Stimulated activated CD8-positive, alpha-beta memory T cell treated with anti-CD3 and anti-CD28 coated beads, Interleukin-7, amount 100 ng/mL, for 1 hour (primary cell): ENCODE measurements around the gene RELT.

ENCODE experiments used
- DNase-seq, 2 donors: peaks; one replicate each; pipeline ENCODE4 v3.0.0-alpha.2; 2020; ENCODE audit warnings: low read depth in 2 of 2

The RELT gene

DNA sequence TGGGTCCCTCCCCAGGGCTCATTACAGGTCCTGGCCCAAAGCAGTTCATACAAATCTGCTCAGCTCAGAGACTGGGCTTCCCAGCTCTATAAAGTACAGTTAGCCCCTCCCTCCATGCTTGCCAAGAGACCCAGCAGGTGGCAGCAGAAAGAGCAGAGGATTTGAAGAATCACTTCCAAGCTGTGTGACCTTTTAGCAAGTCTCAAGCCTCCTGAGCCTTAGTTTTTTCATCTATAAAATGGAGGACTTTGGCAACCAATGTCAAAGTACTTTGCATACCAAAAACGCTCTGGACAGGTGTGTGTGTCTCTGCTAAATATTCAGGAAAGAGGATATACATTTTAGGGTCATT, 26.6 kb downstream of the RELT start:
- no peak for DNase-seq

DNA sequence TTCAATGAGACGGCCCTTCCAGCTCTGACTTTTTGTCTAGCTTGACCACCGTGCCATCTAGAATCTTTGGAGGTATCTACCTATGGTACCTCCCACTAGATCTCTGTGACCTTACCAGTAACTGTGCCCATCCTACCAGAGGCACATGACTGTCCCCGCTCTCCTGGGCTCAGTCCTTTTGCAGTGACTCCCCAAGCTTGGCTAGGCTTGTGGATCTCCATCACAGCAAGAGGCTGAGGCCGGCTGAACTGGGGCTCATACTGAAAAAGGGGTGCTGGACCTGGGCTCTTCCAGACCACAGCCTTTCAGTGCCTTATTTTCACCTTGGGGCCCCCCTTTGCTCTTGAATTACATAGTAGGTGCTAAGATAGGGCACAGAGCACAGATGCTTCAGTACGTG, 27.3 kb downstream of the RELT start:
- DNase-seq: no peak

DNA sequence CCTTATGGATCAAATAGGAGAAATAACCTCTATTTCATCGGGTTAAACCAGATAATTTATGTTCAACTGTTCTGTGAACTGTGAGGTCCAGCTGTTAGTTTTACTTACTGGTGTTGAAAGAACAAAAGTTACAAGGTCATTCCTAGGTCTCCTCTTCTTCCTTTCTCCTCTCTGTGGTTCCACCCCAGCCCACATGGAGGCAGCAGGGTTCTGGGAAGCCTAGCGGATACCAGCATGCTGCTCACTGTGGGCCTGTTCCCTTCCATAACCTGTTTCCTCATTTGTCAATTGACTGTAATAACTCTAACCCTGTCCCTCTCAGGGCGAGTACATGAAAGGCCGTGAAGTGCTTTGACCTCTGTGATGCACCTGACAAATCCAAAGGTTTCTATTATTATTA, 27.8 kb downstream of the RELT start:
- no peak for DNase-seq

DNA sequence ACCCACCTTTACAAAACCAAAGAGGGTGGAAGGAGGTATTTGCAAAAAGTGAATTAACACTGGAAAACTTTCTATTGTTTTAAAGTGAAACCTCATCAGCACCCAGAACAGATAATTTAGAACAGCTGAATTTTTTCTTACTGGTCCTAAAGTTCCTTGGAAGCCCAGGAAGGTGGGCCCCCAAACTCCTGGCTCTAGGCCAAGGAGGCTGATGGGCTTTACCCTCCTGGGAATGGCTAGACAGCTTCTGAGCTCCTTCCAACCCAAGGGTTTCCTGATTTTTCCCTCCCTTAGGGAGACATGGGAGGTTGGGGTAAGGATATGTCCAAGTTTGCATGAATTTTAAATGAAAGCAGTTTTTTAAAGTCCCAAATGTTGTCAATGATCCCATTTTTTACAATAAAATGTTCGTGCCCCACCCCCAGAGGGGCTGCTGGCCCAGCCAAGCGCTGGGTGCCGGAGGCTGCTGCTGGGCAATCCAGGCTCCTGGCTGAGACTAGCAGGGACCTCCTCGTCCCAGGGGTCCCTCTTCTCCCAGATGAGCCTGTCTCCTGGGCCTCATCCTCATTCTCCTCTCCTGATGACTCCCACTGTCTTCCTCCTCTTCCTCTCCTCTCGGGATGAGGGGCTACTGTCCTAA, 28.4 kb downstream of the RELT start:
- DNase-seq: no peak

DNA sequence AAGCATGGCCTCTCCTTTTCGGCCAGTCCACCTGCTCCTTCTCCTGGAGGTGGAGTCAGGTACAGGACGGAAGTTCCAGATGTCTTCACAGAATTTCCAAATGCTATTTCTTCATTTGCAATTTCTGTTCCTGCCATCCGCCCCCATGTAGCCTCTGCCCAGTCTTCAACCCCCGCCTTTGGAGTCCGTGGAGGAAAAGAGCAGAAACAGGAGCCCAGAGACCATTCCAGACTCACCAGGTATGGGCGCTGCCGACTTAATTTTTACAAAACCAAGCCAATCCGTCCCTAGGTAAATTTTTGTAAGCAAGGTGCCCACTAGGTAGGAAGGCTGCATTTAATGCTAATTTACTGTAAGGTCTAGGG, 28.9 kb downstream of the RELT start:
- DNase-seq: no peak

DNA sequence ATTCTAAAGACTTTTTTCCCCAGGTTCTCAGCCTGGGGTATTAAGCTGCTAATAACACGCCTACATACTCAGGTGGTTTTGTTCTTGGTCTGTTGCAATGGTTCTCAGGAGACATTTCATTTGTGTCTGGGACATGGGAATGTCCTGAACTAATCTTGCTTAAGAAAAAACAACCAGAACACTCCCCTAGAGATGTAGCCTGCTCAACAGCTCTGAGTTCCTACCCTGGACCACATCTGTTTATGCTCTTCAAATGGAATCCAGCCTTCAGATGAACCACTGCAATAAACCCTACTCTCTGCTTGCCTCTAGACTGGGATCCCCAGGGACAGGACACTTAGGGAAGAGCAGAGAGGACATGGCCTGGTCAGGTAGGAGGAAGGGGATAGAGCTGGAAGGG, 29.9 kb downstream of the RELT start:
- DNase-seq: no peak

DNA sequence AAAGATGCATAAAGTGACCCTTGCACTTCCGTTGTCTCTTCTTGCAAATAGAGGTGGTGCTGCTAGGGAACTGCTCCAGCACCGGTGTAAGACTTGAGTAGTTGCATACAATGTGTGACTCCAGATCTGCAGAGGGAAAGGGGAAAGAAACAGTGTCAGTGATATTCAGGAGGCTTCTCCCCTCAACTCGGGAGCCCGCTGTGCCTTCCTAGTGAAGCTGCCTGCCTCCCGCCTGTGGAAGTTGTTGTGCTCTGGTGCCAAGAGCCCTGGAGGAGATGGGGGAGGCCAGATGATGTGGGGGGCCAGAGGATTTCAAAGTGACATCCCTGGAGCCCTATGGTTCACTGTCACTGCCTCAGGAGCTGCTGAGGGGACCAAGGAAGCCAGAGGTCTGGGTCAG, 30.4 kb downstream of the RELT start:
- DNase-seq: no peak

DNA sequence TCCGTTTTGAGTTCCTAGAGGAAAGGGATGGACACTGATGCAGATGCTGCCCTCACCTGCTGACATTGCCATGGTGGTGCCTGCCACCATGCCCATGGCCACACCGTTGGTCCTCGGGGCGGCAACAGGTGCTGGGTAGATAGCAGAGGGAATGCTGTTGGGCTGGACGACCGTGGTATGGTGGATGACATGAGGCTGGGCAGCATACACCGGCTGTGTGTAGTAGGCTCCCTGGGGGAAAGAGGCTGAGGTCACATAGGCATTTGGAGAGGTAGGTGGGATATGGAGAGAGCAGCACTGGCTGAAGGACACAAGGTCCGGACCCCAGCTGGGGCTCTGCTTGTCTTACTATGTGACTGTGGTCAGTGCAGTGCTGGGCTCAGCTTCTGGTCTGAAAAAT, 33.2 kb downstream of the RELT start:
- DNase-seq: no peak

DNA sequence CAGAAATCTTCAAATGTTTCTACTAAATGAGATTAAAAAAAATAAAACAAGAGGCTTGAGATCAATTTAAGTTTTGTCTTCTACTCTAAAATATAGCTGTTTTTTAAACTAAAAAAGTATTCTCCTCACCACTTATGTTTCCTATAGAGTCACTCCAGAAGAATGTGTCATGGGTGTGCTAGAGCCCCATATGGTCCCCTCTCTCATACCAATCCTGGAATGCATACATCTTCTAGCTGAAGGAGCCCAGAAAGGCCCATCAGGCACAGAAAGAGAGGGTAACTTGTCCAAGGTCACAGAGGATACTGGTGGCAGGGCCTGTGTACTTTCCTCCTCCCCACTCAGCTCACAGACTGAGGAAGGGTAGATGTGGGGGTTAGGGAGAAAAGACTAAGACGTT, 34.4 kb downstream of the RELT start:
- DNase-seq: no peak

DNA sequence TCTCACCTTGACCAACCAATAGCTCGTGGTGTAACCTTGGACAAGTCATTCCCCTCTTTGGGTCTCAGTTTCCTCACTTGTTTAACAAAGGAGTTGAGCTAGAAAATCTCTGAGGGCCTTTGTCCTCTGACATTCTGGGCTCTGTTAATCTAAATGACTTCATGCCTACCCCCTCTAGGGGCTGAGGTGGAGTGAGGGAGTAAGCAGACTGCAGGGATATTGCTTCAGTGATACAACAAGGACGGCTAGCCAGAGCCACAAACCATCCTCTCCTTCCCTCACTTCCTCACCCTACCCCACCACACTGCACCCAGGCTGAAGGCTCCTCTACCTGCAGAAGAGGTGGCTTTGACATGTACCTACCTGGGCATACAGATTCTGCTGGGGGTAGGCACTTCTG, 34.8 kb downstream of the RELT start:
- no peak for DNase-seq

DNA sequence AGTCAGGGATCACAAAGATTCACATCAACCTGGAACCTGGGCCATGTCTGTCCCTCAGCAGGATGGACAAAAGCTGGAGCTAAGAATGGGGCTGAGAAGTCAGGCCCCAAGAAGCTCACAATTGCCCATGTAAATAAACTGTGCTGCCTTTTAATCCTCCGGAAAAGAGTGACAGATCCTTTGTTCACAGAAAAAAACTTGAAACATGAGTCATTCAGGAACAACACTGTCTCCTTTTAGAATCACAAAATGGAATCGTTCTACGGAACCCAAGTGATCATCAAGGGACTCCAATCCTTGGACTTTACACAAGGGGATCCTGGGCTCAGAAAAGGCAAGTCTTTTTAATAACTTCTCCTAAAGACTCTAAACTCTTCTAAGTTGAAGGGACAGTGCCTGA, 36.1 kb downstream of the RELT start:
- no peak for DNase-seq

DNA sequence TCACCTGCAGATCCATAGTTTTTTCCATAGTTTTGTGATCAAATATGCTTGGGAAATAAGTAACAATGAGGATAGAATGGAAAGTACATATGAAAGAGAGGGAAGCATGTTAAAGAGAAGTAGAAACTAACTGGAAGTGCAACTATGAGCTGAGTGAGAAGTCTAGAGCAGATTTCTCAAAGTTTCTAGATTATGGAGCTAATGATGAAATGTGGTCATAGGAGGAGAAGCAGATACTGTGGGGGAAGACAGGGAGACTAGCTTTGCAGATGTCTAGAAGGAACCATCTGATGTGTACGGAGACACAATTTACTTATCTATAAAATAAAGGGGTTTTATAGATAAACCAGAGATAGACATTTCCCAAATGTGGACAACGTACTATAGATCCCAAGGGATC, 37.1 kb downstream of the RELT start:
- DNase-seq: no peak

DNA sequence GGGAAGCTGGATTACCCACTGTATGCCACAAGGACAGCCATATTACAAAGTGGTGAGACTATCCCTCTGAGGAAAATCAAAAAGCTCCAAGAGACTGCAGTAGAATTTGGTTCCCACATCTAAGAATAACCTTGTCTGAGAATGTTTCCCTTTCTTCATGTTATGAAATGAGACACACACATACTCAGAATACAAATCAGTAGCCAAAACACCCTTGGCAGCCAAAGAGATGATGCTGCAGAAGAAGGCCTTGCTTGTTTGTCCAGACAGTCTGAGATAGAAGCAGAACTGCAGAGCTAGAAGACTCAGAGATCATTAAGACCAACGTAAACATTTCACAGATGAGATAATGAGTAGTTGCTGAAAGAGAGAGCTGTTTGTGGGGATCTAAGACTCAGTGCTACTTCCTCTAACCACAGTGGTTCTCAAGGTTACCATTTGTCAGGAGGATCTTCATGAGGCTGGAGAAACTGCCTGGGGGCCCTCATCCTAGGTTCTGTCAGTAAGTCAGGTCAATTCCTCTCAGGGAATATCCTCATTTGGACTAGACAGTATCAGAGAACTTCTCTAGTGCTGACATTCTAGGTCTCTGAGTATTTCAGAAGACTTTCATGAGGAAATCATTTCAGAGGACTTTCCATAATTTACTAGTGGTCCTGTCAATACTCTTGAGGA, 38.9 kb downstream of the RELT start:
- DNase-seq: no peak

DNA sequence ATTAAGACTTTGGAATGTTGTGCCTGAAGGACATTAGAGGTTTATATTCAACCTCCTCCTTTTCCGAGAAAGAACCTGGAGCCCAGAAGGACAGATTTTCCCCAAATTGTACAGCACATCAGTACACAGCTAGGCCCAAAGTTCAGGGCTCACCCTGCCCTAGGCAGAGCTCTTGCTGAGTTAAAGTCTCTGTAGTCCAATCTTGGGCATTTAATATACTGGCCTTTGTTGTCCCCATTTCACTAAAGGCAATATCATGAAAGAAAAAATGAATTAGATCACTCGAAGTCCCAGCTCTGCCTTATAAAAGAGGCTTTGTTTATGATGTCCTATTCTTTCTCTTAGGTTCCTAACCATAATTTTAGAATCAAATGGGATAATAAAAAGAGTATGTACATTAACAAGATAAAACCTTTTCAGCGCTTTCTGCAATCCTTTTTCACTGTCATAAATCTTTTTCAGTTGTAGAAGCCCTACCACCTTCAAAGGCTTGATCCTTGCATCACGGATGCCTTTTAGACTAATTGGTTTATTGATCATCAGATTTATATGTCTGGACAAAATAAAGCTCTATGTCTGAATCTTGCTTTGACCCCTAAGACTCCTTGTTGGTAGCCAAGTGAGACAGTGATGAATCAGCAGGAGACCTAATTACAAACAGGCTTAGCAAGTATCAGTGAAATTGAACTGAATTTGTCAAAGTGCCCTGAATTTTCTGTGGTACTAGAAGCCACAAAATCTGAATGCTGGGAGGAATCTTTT, 39.8 kb downstream of the RELT start:
- DNase-seq: no peak

DNA sequence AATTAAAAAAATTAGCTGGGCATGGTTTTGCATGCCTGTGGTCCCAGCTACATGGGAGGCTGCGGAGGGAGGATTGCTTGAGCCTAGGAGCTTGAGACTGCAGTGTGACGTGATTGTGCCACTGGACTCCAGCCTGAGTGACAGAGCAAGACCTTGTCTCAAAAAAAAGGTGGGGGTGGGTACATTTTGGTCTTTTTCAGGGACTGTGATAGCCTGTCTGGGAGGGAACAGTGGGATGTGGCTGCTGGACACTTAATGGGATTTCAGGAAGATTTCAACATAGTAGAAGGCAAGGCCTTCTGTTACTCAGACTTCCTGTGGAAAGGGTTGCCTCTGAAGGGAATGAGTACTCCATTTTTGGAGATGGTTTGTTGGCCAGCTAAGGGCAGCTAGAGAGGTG, 40.6 kb downstream of the RELT start:
- no peak for DNase-seq

DNA sequence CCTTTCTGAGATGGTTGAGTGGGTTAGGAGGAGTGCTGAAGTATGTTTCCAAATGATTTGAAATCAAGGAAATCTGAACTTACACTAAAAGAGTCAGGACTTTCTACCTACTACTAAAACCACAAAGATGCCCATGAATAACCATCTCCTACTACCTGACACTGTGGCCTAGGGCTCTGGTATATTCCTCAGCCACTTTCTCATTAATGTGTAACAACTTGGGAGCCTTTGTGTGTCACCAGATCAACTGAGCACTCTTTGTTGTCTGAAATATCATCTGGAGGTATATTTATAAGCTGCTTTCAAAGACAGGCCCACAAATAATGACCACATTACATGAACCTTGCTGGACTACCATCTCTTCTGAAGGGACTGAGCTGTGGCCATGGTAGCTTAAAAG, 43.9 kb downstream of the RELT start:
- DNase-seq: no peak

DNA sequence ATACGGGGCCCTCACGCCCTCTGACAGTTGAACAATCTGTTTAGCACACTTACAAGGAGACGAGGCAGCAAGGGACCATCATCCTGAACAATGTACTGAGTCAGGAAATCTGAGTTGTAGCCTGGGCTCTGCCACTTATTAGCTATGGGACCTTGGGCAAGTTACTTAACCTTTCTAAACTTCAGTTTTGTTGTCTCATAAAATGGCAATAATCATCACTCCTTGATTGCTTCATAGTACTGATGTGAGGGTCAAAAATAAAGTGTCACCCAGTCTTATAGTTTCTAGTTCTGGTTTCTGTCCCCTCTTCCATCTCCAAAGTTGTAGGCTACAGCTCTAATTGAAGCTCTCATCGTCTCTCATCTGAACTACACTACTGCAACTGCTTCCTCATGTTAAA, 46.7 kb downstream of the RELT start:
- no peak for DNase-seq

DNA sequence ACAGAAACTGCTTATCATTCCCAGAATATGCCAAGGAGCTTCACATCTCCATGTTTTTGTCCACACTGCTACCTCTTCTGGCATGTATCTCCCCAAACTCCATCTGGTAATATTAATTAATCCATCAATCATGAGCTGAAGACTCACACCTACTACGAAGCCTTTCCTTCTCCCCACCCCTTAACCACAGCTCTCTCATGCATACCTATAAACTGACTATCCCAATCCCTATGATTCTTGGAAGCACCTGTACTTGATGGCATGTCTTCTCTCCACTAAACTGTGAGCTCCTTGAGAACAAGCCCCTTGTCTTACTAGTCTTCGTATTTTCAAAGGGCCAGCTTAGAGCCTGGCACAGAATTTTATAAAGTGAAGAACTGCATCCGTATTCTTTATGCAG, 47.3 kb downstream of the RELT start:
- no peak for DNase-seq

DNA sequence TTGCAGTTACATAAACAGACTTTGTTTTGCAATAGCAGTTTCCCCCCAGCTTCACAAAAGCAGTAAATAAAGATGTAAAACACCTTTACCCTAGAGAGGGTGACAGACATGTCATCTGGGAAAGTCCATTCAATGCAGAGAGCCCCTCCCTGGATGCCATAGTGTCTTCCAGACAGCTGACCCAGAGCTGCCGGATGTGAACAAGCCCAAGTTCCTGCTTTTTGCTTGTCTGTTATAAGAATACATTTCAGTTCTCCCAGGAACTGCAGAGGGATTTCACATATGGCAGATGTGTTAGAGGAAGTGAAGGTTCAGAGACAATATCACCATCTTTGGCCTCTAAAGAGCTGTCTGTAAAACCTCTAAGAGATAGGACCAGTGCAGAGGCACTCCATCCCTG, 48.9 kb downstream of the RELT start:
- DNase-seq: no peak

DNA sequence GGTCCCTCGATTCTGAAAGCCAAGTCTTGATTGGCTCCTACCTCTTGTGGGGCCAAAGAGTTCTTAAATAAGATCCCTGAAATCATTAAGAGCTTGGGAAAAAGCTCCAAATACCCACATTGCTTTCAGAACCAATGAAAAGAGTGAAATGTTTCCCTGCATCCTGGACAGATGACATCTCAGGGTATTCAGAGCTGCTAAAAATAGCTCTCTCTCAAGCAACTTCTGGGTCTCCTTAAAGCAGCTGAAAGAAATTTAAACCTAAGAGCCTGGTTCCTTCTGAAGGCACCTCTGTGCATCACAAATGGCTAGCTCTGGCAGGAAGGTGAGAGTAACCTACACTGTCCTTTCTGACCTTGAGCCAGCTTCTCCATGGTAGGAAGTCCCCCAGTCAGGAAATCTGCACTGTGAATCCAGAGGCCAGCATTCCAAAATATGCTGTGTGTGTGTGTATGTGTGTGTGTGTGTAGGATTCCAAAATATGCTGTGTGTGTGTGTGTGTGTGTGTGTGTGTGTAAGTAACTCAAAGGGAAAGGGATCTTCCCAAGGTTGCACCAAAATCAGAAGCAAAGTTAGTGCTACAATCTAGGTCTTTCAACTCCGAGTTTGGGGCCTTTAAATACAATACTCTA, 50.1 kb downstream of the RELT start:
- DNase-seq: no peak

DNA sequence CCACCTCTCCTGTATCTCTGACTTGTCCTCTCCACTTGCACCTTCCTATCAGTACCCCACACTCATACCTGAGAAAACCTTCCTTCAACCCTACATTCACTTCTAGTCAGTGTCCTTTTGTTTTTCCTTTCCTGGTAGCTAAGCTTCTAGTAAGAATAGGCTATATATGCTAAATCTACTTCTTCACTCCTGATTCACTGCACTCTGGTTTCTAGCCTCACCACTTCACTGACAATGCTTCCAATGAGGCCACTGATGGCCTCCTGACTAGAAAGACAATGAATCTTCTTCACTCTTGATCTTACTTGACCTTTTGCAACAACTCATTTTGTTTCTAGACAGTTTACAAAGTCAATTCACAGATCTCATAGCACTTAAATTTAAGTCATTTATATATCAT, 52.0 kb downstream of the RELT start:
- DNase-seq: no peak

DNA sequence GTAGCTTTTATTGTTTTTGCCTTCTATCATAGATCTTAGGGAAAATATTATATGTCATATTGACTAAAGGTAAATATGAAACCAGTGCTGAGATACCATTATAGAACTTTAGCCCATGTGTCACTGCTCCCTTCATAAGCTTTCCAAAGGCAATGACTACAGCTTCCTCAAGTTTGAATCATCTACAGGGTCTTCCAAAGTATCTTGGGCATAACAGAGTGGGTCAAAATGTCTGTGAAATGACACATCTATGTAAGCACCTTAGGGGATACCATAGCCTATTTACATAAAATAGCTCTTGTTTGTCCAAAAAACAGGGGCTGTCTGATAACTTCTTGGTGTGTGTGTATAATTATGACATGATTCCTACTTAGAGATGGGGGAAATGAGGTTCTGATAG, 52.5 kb downstream of the RELT start:
- no peak for DNase-seq

DNA sequence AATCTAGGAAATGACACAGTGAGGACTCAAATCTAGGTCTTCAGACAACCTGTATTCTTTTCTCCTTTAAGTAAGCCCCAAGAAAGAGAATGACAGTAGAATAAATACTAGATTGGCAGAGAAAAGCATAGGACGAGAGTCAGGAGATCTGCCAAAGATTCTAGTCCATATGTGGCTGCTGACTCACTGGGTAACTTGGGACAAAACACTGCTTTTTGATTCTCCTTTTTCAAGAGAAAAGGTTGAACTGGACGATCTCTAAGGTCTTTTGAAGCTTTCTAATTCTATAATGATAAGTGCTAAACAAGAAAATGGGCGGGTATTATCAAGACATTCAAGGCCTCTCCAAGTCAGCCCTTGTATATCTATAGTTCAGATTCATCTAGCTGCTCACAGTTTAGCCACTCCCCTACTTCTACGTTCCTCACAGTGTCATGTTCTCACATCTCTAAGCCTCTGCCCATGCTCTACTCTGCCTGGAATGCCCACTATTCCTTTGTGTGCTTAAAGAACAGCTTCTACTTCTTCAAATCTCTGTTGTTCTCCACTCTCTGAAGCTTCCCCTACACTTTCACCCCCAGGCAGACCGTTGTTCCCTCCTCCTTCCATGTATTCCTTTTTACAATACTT, 53.0 kb downstream of the RELT start:
- DNase-seq: no peak
